ENCODE data around the gene EMP3. TPM values are rescaled to one million over a fixed set of nuclear protein-coding genes. Genes with fewer than 3 reads are reported as not detected.

EMP3 gene
- total RNA-seq, 1 experiment from 2014 or later: 8.9 TPM

DNA sequence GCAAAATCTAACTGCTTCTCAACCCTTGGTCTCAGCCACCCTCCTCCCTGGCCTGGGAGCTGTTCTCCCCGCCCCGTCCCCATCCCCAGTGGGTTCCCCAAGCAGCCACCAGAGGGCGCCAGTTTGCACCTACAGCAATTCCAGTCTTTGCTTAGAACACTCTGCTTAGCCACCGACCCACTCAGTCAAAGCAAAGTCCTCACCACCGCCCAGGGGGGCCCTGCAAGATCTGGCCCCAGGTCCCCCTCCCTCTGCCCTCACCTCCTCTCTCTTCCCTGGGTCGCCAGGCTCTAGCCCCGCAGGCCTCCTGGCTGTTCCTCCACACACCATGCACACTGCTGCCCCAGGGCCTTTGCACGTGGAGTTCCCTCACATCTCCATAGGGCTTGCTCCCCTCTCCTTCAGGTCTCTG is 26.0 kb downstream of the EMP3 start:
- ChIA-PET POLR2A (interaction anchor here (0.7 to 1.0 kb wide), 2 partner anchors 12 to 247 kb away, joined by 3 to 11 read pairs; partner anchors contain the start of gene TMEM143), CTCF (interaction anchor here (0.5 to 3.5 kb wide), 35 partner anchors 8 to 257 kb away, joined by 3 to 52 read pairs (median 4); partner anchors contain the start of genes EMP3, GRIN2D, GRWD1 and KDELR1)
- no peak for TF ChIP-seq CREM (CRISPR knock-in tag; IDR thresholded peaks at IDR 0.05)
- TF ChIP-seq CTCF (IDR thresholded peaks at IDR 0.05): peak; percentile 90
- peak; percentile 100 for TF ChIP-seq GTF2I (CRISPR knock-in tag; conservative IDR thresholded peaks at IDR 0.05)
- Mint-ChIP-seq H3K4me3 (no peak overlapping the region), H3K36me3 (no peaks in the 10 kb centered on the region), H3K9me3 (no peaks in the 10 kb centered on the region), H3K27ac (no peak overlapping the region), H3K27me3 (ENCODE audit: low read depth) (no peaks in the 10 kb centered on the region; the same call in 1 of the 2 replicates), H3K4me1 (peaks cover 7% of the 10 kb centered on the region; the same call in 1 of the 2 replicates)
- peak; percentile 90 for DNase-seq (ENCODE audit: low spot score)
- peak; percentile 90 for ATAC-seq

- H3K9me3 Mint-ChIP-seq: no peaks in the 10 kb centered on the region
- CTCF ChIA-PET: interaction anchor here (0.6 to 1.7 kb wide), 4 partner anchors 9 to 105 kb away, joined by 3 to 7 read pairs (median 5); partner anchors contain the start of gene KDELR1
- H3K27ac Mint-ChIP-seq: no peak overlapping the region
- 0 out of 2 replicates have a peak, but pooled peaks cover 3% of the 10 kb centered on the region for H3K4me1 Mint-ChIP-seq
- DNase-seq (ENCODE audit: low spot score) (no peak), ATAC-seq (no peak)
- no peak overlapping the region for H3K4me3 Mint-ChIP-seq
- peaks cover 7% of the 10 kb centered on the region for H3K36me3 Mint-ChIP-seq
- H3K27me3 Mint-ChIP-seq (ENCODE audit: low read depth): no peaks in the 10 kb centered on the region; the same call in 1 of the 2 replicates
- POLR2A ChIA-PET: interaction anchor here (1.3 kb wide), 1 partner anchor 9 kb away, joined by 3 read pairs; no protein-coding TSS in a partner anchor
- TF ChIP-seq CTCF (IDR thresholded peaks at IDR 0.05) (no peak), NFATC4 (CRISPR knock-in tag; IDR thresholded peaks at IDR 0.05) (no peak), TEAD1 (CRISPR knock-in tag; IDR thresholded peaks at IDR 0.05) (no peak), ZNF281 (CRISPR knock-in tag; IDR thresholded peaks at IDR 0.05) (no peak), NFYB (CRISPR knock-in tag; conservative IDR thresholded peaks at IDR 0.05; ENCODE audit: low read depth) (no peak), FOXP1 (CRISPR knock-in tag; IDR thresholded peaks at IDR 0.05; ENCODE audit: borderline replicate concordance) (no peak), ATF6 (CRISPR knock-in tag; IDR thresholded peaks at IDR 0.05) (no peak), TEAD4 (CRISPR knock-in tag; IDR thresholded peaks at IDR 0.05) (no peak), ZNF416 (CRISPR knock-in tag; IDR thresholded peaks at IDR 0.05) (no peak), ZNF423 (CRISPR knock-in tag; IDR thresholded peaks at IDR 0.05) (no peak), FOXJ3 (CRISPR knock-in tag; IDR thresholded peaks at IDR 0.05; ENCODE audit: borderline replicate concordance) (no peak), MAX (CRISPR knock-in tag; IDR thresholded peaks at IDR 0.05) (no peak), ZNF219 (CRISPR knock-in tag; IDR thresholded peaks at IDR 0.05; ENCODE audit: borderline replicate concordance) (no peak)
- TF ChIP-seq, protein P1, sequence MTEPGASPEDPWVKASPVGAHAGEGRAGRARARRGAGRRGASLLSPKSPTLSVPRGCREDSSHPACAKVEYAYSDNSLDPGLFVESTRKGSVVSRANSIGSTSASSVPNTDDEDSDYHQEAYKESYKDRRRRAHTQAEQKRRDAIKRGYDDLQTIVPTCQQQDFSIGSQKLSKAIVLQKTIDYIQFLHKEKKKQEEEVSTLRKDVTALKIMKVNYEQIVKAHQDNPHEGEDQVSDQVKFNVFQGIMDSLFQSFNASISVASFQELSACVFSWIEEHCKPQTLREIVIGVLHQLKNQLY (CRISPR knock-in tag; IDR thresholded peaks at IDR 0.05): no peak
- TF ChIP-seq, protein P2, sequence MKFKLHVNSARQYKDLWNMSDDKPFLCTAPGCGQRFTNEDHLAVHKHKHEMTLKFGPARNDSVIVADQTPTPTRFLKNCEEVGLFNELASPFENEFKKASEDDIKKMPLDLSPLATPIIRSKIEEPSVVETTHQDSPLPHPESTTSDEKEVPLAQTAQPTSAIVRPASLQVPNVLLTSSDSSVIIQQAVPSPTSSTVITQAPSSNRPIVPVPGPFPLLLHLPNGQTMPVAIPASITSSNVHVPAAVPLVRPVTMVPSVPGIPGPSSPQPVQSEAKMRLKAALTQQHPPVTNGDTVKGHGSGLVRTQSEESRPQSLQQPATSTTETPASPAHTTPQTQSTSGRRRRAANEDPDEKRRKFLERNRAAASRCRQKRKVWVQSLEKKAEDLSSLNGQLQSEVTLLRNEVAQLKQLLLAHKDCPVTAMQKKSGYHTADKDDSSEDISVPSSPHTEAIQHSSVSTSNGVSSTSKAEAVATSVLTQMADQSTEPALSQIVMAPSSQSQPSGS (CRISPR knock-in tag; IDR thresholded peaks at IDR 0.05; ENCODE audit: borderline replicate concordance, low read depth): no peak
- TF ChIP-seq, protein P3, sequence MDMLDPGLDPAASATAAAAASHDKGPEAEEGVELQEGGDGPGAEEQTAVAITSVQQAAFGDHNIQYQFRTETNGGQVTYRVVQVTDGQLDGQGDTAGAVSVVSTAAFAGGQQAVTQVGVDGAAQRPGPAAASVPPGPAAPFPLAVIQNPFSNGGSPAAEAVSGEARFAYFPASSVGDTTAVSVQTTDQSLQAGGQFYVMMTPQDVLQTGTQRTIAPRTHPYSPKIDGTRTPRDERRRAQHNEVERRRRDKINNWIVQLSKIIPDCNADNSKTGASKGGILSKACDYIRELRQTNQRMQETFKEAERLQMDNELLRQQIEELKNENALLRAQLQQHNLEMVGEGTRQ (CRISPR knock-in tag; IDR thresholded peaks at IDR 0.05): no peak
Observed at GRCh38 chr19:48353677-48354076, 28.3 kb downstream of the EMP3 start.

Data from WTC11 (cell line).